ENCODE data around the gene PROC. TPM values are rescaled to one million over a fixed set of nuclear protein-coding genes. Genes with fewer than 3 reads are reported as not detected.

PROC gene
- total and polyA plus RNA-seq, 2 donors (not counting 1 experiment from before 2014, with no cell fraction given), result not detected

DNA sequence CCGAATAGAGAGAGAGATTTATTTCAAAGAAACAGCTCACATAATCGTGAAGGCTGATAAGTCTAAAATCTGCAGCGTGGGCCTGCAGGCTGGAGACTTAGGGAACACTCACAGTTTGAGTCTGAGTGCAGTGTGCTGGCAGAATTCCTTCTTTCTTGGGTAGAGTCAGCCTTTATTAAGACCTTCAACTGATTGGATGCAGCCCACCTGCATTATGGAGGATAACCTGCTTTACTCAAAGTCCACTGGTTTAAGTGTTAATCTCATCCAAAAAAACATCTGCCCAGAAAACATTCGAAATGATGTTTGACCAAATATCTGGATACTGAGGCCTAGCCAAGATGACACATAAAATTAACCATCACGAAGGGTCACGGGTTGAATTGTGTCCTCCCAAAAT lies 16.3 kb downstream of the PROC start:
- Histone ChIP-seq H3K9me3 (ENCODE audit: control insufficient read depth, insufficient read depth, low read depth, low read length) (no peaks in the 10 kb centered on the region), H2AFZ (ENCODE audit: low read length) (no peak overlapping the region), H3K36me3 (ENCODE audit: control insufficient read depth, insufficient read depth, low read length) (no peaks in the 10 kb centered on the region), H3K4me3 (replicated peaks in 1 of 4; ENCODE audit: control extremely low read depth in 1 of 4, insufficient read depth in 1 of 4, low read depth in 3 of 4, low read length in 4 of 4) (no peak overlapping the region), H3K27me3 (ENCODE audit: control insufficient read depth, insufficient read depth, low read length) (no peaks in the 10 kb centered on the region), H4K20me1 (ENCODE audit: control insufficient read depth, extremely low read depth, insufficient read depth, low read length) (no peaks in the 10 kb centered on the region), H3K9ac (ENCODE audit: insufficient read depth, low read length) (no peak overlapping the region), H3K4me1 (ENCODE audit: control insufficient read depth, extremely low read depth, insufficient read depth, low read length) (no peaks in the 10 kb centered on the region), H3K27ac (ENCODE audit: insufficient read depth, low read length) (no peak overlapping the region), H3K4me2 (ENCODE audit: extremely low read depth, insufficient read depth, low read length) (no peak overlapping the region), H3K79me2 (ENCODE audit: control insufficient read depth, insufficient read depth, low read length) (no peaks in the 10 kb centered on the region)
- TF ChIP-seq, protein P1, sequence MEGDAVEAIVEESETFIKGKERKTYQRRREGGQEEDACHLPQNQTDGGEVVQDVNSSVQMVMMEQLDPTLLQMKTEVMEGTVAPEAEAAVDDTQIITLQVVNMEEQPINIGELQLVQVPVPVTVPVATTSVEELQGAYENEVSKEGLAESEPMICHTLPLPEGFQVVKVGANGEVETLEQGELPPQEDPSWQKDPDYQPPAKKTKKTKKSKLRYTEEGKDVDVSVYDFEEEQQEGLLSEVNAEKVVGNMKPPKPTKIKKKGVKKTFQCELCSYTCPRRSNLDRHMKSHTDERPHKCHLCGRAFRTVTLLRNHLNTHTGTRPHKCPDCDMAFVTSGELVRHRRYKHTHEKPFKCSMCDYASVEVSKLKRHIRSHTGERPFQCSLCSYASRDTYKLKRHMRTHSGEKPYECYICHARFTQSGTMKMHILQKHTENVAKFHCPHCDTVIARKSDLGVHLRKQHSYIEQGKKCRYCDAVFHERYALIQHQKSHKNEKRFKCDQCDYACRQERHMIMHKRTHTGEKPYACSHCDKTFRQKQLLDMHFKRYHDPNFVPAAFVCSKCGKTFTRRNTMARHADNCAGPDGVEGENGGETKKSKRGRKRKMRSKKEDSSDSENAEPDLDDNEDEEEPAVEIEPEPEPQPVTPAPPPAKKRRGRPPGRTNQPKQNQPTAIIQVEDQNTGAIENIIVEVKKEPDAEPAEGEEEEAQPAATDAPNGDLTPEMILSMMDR (conservative IDR thresholded peaks at IDR 0.05 in 1 of 2, IDR thresholded peaks at IDR 0.05 in 1 of 2; ENCODE audit: low read depth in 1 of 2, low read length in 2 of 2), result no peak
- no peak for TF ChIP-seq EZH2 (IDR thresholded peaks at IDR 0.05; ENCODE audit: low read length, missing control alignments)
- no peak for DNase-seq (ENCODE audit: low read depth in 2 of 2)

DNA sequence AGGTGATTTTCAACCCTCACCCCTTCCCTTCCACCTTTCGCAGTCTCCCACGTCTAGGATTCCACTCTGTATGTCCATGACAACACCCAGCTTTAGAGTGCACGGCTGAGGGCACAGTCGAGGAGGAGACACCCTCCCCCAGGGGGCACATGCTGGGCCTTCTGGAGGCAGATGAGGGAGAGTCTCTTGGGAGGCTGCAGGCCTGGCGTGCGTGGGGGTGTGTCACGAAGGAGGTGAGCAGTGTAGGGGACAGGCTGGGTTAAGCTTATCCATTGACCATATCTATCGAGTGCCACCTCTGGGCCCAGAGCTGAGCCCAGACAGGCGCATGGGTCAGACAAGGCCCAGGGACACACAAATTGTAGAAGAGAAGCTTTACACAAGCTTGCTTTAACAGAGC lies 18.8 kb downstream of the PROC start:
- TF ChIP-seq EZH2 (IDR thresholded peaks at IDR 0.05; ENCODE audit: low read length, missing control alignments), result no peak
- TF ChIP-seq, protein P1 (conservative IDR thresholded peaks at IDR 0.05 in 1 of 2, IDR thresholded peaks at IDR 0.05 in 1 of 2; ENCODE audit: low read depth in 1 of 2, low read length in 2 of 2), result no peak

DNA sequence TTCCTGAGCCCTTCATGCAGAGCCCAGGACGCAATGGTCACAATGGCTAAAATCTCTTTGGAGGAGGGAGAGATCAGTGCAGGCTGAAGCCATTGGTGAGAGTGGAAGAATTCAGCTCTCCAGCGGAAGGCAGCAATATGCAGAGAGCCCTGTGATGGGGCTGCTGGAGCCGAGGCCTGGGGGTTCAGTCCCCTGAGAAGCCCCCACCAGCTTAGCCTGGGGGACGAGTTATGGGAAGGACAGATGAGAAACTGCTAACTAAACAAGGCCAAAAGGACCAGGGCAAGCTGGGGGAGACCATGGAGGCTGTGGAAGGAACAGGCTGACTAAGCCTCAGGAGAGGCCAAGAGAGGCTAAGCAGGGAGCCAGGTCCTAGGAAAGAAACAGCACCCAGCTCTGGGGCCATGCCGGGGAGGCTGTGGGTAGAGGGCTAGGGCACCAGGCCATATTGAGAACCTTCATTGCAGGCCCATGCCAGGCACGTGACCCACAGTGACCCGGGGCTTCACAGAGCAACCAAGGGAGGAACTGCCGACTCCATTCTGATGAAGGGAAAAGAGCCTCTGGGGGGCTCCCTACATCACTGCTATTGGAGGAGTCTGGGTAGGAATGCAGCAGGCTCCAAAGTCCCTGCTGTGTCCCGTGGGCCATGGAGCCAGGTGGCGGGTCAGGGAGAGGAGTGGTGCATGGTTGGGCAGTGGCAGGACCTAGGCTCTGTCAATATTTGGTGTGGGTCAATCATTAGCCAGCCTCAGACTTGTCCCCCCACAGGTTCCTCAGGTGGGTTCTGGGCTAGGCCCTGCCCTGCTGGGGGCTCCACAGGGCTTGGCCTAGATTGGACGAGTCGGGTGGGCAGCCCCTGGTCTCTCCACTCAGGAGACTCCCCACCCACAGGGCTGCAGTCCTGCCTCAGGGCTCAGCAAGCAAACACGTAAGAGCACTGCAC lies 19.8 kb downstream of the PROC start:
- no peaks in the 10 kb centered on the region for H3K79me2 ChIP-seq (ENCODE audit: control insufficient read depth, insufficient read depth, low read length)
- no peak for DNase-seq (ENCODE audit: low read depth in 2 of 2)
- H4K20me1 ChIP-seq (ENCODE audit: control insufficient read depth, extremely low read depth, insufficient read depth, low read length), result no peaks in the 10 kb centered on the region
- no peaks in the 10 kb centered on the region for H3K9me3 ChIP-seq (ENCODE audit: control insufficient read depth, insufficient read depth, low read depth, low read length)
- H3K27me3 ChIP-seq (ENCODE audit: control insufficient read depth, insufficient read depth, low read length), result no peaks in the 10 kb centered on the region
- H3K4me2 ChIP-seq (ENCODE audit: extremely low read depth, insufficient read depth, low read length), result no peak overlapping the region
- no peak for TF ChIP-seq EZH2 (IDR thresholded peaks at IDR 0.05; ENCODE audit: low read length, missing control alignments)
- TF ChIP-seq, protein P1 (conservative IDR thresholded peaks at IDR 0.05 in 1 of 2, IDR thresholded peaks at IDR 0.05 in 1 of 2; ENCODE audit: low read depth in 1 of 2, low read length in 2 of 2), result no peak
- no peak overlapping the region for H3K9ac ChIP-seq (ENCODE audit: insufficient read depth, low read length)
- no peak overlapping the region for H2AFZ ChIP-seq (ENCODE audit: low read length)
- no peak overlapping the region for H3K4me3 ChIP-seq (replicated peaks in 1 of 4; ENCODE audit: control extremely low read depth in 1 of 4, insufficient read depth in 1 of 4, low read depth in 3 of 4, low read length in 4 of 4)
- no peak overlapping the region for H3K27ac ChIP-seq (ENCODE audit: insufficient read depth, low read length)
- H3K4me1 ChIP-seq (ENCODE audit: control insufficient read depth, extremely low read depth, insufficient read depth, low read length), result no peaks in the 10 kb centered on the region
- H3K36me3 ChIP-seq (ENCODE audit: control insufficient read depth, insufficient read depth, low read length), result no peaks in the 10 kb centered on the region

More for the DNA sequence above, 18.8 kb downstream of the PROC start:
- H3K4me2 ChIP-seq (ENCODE audit: extremely low read depth, insufficient read depth, low read length), result no peak overlapping the region
- no peak overlapping the region for H2AFZ ChIP-seq (ENCODE audit: low read length)
- DNase-seq (ENCODE audit: low read depth in 2 of 2), result no peak
- no peaks in the 10 kb centered on the region for H3K79me2 ChIP-seq (ENCODE audit: control insufficient read depth, insufficient read depth, low read length)
- no peak overlapping the region for H3K9ac ChIP-seq (ENCODE audit: insufficient read depth, low read length)
- no peaks in the 10 kb centered on the region for H3K36me3 ChIP-seq (ENCODE audit: control insufficient read depth, insufficient read depth, low read length)
- no peaks in the 10 kb centered on the region for H3K4me1 ChIP-seq (ENCODE audit: control insufficient read depth, extremely low read depth, insufficient read depth, low read length)
- H3K4me3 ChIP-seq (replicated peaks in 1 of 4; ENCODE audit: control extremely low read depth in 1 of 4, insufficient read depth in 1 of 4, low read depth in 3 of 4, low read length in 4 of 4), result no peak overlapping the region
- no peaks in the 10 kb centered on the region for H4K20me1 ChIP-seq (ENCODE audit: control insufficient read depth, extremely low read depth, insufficient read depth, low read length)
- no peaks in the 10 kb centered on the region for H3K27me3 ChIP-seq (ENCODE audit: control insufficient read depth, insufficient read depth, low read length)
- no peak overlapping the region for H3K27ac ChIP-seq (ENCODE audit: insufficient read depth, low read length)
- H3K9me3 ChIP-seq (ENCODE audit: control insufficient read depth, insufficient read depth, low read depth, low read length), result no peaks in the 10 kb centered on the region
